Superior temporal gyrus (tissue), 1 donor: Measurements from ENCODE around the gene TMEM45A.
"Not testable (repeated sequence)": the region's sequence is repeated elsewhere in the genome, so short reads cannot be mapped to it uniquely, and the experiment has no call there.

Source experiments
- DNase-seq: peaks from one replicate; pipeline ENCODE4 v3.0.0-alpha.2; 2016; ENCODE audit errors: extremely low spot score

Gene TMEM45A

DNA sequence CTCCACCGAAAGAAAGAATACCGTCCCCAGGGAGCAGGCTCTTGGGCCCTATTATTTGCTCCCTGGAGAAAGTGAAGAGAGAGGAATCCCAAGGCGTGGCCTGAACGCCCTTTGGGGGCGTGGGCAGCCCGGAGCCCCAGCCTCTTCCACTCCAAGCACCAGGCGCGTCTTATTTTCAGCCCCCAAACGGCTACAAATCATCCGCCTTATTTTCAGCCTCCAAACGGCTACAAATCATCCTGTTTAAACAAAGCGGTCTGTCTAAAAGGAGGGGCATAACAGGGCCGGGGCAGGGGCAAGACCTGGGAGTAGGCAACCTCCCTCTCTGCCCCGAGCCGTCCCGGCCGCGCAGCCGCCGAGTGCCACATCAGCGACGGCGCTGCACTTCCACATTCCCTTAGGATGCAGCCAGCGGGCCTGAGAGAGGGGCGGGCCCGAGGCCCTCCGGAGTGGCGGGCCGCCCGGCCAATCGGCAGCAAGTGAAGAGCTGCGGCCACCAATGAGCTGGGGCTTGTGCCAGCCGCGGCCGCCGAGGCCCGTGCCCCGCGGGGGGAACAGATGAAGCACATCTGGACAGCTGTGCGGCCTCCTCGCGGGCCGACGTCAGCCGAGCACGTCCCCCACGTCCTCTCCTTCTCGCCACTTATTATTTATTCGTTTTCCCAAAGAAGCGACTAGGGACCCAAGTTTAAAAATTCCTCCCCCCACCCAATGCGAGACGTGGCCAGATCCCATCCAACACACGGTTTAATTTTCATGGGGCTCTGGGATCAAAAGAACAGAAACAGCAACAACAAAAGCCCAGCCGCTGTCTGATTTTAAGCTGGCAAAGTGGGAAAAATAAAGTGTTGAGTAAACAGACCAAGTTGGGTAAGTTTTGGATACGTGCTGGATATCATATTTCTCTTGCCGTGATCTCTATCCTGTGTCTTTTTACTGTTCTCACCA, at the start of gene TMEM45A:
TMEM45A (plus strand) TSS at position 561 of the 948 bp plus-strand sequence. CDS start 62,593 bp downstream, outside the sequence.
- peak; percentile 93 for DNase-seq

DNA sequence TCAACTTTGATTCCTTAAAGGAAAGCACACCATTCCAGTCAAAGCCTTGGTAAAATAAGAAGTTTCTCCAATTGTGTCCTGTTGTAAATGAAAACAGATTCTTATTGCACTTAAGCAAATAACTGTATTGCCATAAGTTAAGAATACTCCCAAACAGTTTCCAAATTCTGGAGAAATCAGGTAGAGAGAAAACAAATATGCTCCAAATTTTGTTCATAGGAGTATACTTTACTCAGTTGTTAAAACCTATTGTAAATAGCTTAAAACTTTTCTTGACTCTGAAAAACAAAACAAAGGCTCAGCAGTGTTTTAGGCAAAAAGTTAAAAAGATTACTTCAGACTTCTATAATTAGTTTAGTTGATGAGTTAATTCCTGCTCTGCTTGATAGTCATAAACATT, 48.7 kb upstream of the TMEM45A start:
- DNase-seq, result no peak

DNA sequence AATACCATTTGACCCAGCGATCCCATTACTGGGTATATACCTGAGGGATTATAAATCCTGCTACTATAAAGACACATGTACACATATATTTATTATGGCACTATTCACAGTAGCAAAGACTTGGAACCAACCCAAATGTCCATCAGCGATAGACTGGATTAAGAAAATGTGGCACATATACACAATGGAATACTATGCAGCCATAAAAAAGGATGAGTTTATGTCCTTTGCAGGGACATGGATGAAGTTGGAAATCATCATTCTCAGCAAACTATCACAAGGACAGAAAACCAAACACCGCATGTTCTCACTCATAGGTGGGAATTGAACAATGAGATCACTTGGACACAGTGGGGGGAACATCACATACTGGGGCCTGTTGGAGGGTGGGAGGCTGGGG, 45.4 kb upstream of the TMEM45A start:
- DNase-seq, result not testable (repeated sequence)

- DNase-seq, result no peak
Measured at GRCh38 chr3:100448079-100448478, 44.3 kb upstream of the TMEM45A start.

GRCh38 chr3:100449214-100449613, 43.2 kb upstream of the TMEM45A start:
- no peak for DNase-seq

- DNase-seq, result no peak
Measured at GRCh38 chr3:100454677-100455076, 37.7 kb upstream of the TMEM45A start.

DNA sequence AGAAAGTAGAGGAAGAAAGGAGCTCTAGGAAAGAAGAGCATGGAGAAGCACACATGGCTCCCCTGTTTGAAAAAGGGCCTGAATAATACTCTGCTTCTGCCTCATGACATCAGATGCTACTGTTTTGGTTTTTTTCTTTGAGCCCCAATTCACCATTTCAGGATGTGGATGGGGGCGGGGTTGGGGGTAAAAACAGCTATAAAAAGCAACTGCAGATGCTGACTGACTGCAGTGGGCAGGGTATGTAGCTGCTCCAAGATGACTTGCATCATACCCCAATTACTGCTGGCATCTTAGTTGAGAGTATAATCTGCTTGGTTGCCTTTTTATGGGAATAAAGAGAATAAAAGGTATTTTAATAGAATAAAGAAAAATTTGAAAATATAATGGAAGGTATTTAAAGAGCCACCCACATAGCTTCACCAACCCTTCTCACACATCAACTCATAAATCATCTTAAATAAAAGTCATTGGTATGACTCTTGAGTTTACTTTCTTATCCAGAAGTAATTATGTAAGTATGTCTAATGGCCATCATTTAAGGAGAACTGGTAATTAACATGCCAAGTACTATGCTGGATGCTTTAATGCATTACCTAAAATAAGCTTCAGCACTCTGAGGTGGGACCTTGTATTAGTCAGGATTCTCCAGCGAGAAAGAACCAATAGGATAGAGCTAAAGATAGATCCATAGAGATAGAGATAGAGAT, 36.4 kb upstream of the TMEM45A start:
- no peak for DNase-seq

DNA sequence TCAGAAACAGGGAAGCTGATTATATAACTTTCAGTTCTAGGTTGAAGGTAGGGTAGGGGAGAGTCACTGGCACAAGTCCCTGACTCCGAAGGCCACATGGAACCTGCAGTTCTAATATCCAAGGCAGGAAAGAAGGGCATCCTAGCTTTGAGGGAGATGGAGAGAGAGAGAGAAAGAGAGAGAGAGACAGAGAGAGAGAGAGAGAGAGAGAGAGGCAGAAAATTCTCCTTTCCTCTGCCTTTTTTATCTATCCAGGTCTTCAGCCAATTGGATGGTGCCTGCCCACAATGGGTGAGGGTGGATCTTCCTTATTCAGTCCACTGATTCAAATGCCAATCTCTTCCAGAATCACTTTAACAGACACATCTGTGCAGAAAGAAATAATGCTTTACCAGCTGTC, 35.7 kb upstream of the TMEM45A start:
- no peak for DNase-seq

- DNase-seq, result no peak
Measured at GRCh38 chr3:100457811-100458210, 34.6 kb upstream of the TMEM45A start.

DNA sequence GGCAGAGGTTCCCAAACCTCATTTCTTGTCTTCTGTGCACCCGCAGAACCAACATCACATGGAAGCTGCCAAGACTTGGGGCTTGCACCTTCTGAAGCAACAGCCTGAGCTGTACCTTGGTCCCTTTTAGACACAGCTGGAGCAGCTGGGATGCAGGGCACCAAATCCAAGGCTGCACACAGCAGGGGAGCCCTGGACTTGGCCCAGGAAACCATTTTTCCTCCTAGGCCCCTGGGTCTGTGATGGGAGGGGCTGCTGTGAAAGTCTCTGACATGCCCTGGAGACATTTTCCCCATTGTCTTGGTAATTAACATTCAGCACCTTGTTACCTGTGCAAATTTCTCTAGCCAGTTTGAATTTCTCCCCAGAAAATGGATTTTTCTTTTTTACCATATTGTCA, 33.6 kb upstream of the TMEM45A start:
- no peak for DNase-seq

DNA sequence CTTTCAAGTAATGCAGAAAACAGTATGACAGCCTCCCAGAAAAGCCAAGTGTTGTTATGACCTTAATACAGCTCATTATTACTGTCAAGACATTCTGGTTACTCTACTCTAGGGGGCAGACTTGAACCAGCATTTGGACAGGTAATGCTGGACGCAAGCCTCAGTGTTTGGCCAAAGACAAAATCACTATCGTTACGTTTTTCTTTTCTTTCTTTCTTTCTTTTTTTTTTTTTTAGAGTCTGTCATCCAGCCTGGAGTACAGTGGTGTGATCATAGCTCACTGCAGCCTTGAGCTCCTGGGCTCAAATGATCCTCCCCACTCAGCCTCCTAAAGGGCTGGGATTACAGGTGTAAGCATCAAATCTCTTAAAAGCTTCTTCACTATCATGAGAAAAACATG, 29.4 kb upstream of the TMEM45A start:
- DNase-seq, result peak; percentile 76

- DNase-seq, result no peak
Measured at GRCh38 chr3:100463646-100464155, 28.7 kb upstream of the TMEM45A start.

- no peak for DNase-seq
Measured at GRCh38 chr3:100465892-100466777, 26.3 kb upstream of the TMEM45A start.

- no peak for DNase-seq
Measured at GRCh38 chr3:100467133-100467532, 25.3 kb upstream of the TMEM45A start.

- no peak for DNase-seq
Measured at GRCh38 chr3:100468676-100469075, 23.7 kb upstream of the TMEM45A start.

DNA sequence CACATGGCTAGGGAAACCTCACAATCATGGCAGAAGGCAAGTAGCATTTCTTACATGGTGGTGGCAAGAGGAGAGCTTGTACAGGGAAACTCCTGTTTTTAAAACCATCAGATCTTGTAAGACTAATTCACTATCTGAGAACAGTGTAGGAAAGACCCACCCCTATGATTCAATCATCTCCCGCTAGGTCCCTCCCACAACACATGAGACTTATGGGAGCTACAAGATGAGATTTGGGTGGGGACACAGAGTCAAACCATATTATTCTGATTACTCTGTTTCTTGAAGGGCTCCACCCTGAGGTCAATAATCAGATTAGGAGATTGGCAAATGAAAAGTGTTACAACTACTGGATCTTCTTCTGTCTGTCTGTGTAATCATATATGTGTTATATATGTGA, 21.5 kb upstream of the TMEM45A start:
- DNase-seq, result no peak

DNA sequence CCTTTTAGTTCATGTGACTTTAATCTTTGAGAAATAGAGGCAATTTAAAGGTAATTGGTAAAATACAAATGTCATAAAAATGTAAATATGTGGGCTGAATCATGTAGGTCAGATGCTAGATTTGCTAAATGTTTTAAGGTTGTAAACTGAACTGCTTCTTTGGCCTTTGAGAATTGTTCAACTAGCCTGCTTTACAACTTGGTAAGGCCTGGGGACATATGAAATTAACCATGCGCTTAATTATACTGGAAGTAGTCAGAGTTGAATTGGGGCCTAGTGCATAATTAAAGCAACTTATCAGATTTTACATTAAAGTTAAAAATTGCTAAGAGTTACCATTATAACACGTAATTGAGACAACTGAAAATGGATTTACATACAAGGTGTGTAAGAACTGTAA, 21.0 kb upstream of the TMEM45A start:
- no peak for DNase-seq

GRCh38 chr3:100477851-100478360, 14.5 kb upstream of the TMEM45A start:
- not testable (repeated sequence) for DNase-seq

DNA sequence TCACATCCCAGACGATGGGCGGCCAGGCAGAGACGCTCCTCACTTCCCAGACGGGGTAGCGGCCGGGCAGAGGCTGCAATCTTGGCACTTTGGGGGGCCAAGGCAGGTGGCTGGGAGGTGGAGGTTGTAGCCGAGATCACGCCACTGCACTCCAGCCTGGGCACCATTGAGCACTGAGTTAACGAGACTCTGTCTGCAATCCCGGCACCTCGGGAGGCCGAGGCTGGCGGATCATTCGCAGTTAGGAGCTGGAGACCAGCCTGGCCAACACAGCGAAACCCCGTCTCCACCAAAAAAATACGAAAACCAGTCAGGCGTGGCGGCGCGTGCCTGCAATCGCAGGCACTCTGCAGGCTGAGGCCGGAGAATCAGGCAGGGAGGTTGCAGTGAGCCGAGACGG, 13.9 kb upstream of the TMEM45A start:
- DNase-seq, result not testable (repeated sequence)

- no peak for DNase-seq
Measured at GRCh38 chr3:100480081-100480480, 12.3 kb upstream of the TMEM45A start.

DNA sequence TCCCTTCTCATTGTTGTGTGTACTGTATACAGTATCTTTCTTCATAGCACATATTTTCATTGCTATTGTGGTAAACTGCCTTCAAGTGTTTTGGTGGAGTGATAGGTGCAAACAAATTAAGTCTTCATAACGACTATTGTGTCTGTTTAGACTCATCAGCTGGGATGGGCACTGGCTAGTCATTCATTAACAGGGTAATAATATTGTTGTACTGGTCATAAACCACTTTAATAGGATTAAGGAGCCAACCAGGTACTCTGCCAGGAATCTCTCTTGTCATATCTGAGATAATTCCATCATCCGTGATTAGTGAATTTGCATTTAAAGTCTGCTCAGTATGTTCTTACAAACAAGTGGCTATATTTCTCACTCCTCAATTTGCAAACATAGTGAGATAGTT, 10.2 kb upstream of the TMEM45A start:
- DNase-seq, result no peak
